ENCODE measurements around the gene IGFBP3. TPM values are rescaled to one million over a fixed set of nuclear protein-coding genes. Genes with fewer than 3 reads are reported as not detected.
A peak's percentile ranks its signal among the peaks of the same experiment; 100 is the strongest.

IGFBP3 gene
- total and polyA plus RNA-seq, 4 donors, result 87.0 to 244 (median 182) TPM

GRCh38 chr7:45922810-45923209 lies 1.7 kb upstream of the IGFBP3 start:
- peak overlapping the region in 1 of 2 donors; percentile 58 for H3K9ac ChIP-seq (ENCODE audit: low read depth in 1 of 2, low read length in 2 of 2)
- WGBS, result 2% methylated on average over 11 of the region's 11 CpGs
- TF ChIP-seq NR2F2 (IDR thresholded peaks at IDR 0.05) (no peak), RXRA (IDR thresholded peaks at IDR 0.05) (no peak), CTCF (IDR thresholded peaks at IDR 0.05; ENCODE audit: low read depth, low read length, missing input control) (no peak), JUND (IDR thresholded peaks at IDR 0.05) (no peak), HNF4A (conservative IDR thresholded peaks at IDR 0.05) (no peak), MAX (IDR thresholded peaks at IDR 0.05) (no peak), ZBTB33 (IDR thresholded peaks at IDR 0.05) (no peak), REST (IDR thresholded peaks at IDR 0.05) (no peak), GABPA (IDR thresholded peaks at IDR 0.05 in 1 of 2, conservative IDR thresholded peaks at IDR 0.05 in 1 of 2) (no peak), ATF3 (IDR thresholded peaks at IDR 0.05) (no peak), FOXA1 (IDR thresholded peaks at IDR 0.05) (no peak), EGR1 (IDR thresholded peaks at IDR 0.05; ENCODE audit: low read depth in 2 of 2) (no peak), HNF4G (IDR thresholded peaks at IDR 0.05) (no peak), RAD21 (IDR thresholded peaks at IDR 0.05) (no peak), SP1 (IDR thresholded peaks at IDR 0.05) (no peak)
- peak overlapping the region in 1 of 2 donors; percentile 35 for H3K27ac ChIP-seq (ENCODE audit: low read depth in 1 of 2, low read length in 2 of 2)
- H3K9me3 ChIP-seq (ENCODE audit: control insufficient read depth in 4 of 4, low read length in 3 of 4), result no peaks in the 10 kb centered on the region
- DNase-seq (ENCODE audit: low spot score), result no peak
- H3K27me3 ChIP-seq (ENCODE audit: control insufficient read depth in 4 of 4, insufficient read depth in 4 of 4, low read length in 3 of 4), result peaks cover 0 to 11% (median 1%) of the 10 kb centered on the region in 4 donors
- H3K36me3 ChIP-seq (ENCODE audit: control insufficient read depth in 4 of 4, insufficient read depth in 3 of 4, low read depth in 1 of 4, low read length in 3 of 4), result no peaks in the 10 kb centered on the region
- H3K4me3 ChIP-seq (ENCODE audit: low read depth in 1 of 3, low read length in 3 of 3), result peak overlapping the region; percentile 7 to 55 (median 27)
- H3K4me1 ChIP-seq (ENCODE audit: control insufficient read depth in 4 of 4, insufficient read depth in 4 of 4, low read length in 3 of 4), result peaks cover 4 to 35% (median 27%) of the 10 kb centered on the region in 4 donors

All from liver (tissue), 9 donors.